ENCODE results near the gene LSG1. TPM values are rescaled to one million over a fixed set of nuclear protein-coding genes. Genes with fewer than 3 reads are reported as not detected.
A peak's percentile ranks its signal among the peaks of the same experiment; 100 is the strongest.

Gene LSG1
- total and polyA plus RNA-seq, 9 of the 15 experiments (the other 6 are each of a cell fraction or from before 2014, with no cell fraction given), result 14.9 to 73.7 (median 46.7) TPM

- TF ChIP-seq PHF20 (IDR thresholded peaks at IDR 0.05; ENCODE audit: partially characterized antibody) (peak; percentile 27), ZBTB7A (IDR thresholded peaks at IDR 0.05; ENCODE audit: borderline replicate concordance, control insufficient read depth, low read depth, low read length) (peak; percentile 98), NONO (IDR thresholded peaks at IDR 0.05; ENCODE audit: low read depth in 2 of 2, low read length in 1 of 2) (peak in 1 of 2 experiments; percentile 87; a peak in 1 of 4 replicates), IRF1 (CRISPR knock-in tag; IDR thresholded peaks at IDR 0.05; ENCODE audit: borderline replicate concordance) (no peak), EP400 (IDR thresholded peaks at IDR 0.05) (peak; percentile 44; the same call in 1 of the 2 replicates), NEUROD1 (IDR thresholded peaks at IDR 0.05; ENCODE audit: borderline replicate concordance, low read depth, low read length, partially characterized antibody) (peak; percentile 31), ZNF398 (CRISPR knock-in tag; IDR thresholded peaks at IDR 0.05) (no peak), GABPB1 (CRISPR knock-in tag; IDR thresholded peaks at IDR 0.05) (peak; percentile 68; the same call in 1 of the 2 replicates), ATF7 (IDR thresholded peaks at IDR 0.05) (peak; percentile 71), ZNF584 (CRISPR knock-in tag; IDR thresholded peaks at IDR 0.05; ENCODE audit: low read depth) (no peak), HMG20B (CRISPR knock-in tag; IDR thresholded peaks at IDR 0.05) (no peak), POLR2G (IDR thresholded peaks at IDR 0.05; ENCODE audit: low read depth, low read length) (peak; percentile 86), GABPA (tag; conservative IDR thresholded peaks at IDR 0.05; ENCODE audit: low read depth) (peak; percentile 87), FIP1L1 (IDR thresholded peaks at IDR 0.05; ENCODE audit: low read depth, low read length, poor library complexity, severe bottlenecking) (peak; percentile 55)
- TF ChIP-seq, protein P1, sequence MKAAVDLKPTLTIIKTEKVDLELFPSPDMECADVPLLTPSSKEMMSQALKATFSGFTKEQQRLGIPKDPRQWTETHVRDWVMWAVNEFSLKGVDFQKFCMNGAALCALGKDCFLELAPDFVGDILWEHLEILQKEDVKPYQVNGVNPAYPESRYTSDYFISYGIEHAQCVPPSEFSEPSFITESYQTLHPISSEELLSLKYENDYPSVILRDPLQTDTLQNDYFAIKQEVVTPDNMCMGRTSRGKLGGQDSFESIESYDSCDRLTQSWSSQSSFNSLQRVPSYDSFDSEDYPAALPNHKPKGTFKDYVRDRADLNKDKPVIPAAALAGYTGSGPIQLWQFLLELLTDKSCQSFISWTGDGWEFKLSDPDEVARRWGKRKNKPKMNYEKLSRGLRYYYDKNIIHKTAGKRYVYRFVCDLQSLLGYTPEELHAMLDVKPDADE (conservative IDR thresholded peaks at IDR 0.05; ENCODE audit: control insufficient read depth, low read depth, low read length), result peak; percentile 53
- TF ChIP-seq, protein P2, sequence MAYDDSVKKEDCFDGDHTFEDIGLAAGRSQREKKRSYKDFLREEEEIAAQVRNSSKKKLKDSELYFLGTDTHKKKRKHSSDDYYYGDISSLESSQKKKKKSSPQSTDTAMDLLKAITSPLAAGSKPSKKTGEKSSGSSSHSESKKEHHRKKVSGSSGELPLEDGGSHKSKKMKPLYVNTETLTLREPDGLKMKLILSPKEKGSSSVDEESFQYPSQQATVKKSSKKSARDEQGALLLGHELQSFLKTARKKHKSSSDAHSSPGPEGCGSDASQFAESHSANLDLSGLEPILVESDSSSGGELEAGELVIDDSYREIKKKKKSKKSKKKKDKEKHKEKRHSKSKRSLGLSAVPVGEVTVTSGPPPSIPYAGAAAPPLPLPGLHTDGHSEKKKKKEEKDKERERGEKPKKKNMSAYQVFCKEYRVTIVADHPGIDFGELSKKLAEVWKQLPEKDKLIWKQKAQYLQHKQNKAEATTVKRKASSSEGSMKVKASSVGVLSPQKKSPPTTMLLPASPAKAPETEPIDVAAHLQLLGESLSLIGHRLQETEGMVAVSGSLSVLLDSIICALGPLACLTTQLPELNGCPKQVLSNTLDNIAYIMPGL (CRISPR knock-in tag; IDR thresholded peaks at IDR 0.05), result 0 out of 2 replicates have a peak, but pooled peaks have one; percentile 70
- TF ChIP-seq, protein P3, sequence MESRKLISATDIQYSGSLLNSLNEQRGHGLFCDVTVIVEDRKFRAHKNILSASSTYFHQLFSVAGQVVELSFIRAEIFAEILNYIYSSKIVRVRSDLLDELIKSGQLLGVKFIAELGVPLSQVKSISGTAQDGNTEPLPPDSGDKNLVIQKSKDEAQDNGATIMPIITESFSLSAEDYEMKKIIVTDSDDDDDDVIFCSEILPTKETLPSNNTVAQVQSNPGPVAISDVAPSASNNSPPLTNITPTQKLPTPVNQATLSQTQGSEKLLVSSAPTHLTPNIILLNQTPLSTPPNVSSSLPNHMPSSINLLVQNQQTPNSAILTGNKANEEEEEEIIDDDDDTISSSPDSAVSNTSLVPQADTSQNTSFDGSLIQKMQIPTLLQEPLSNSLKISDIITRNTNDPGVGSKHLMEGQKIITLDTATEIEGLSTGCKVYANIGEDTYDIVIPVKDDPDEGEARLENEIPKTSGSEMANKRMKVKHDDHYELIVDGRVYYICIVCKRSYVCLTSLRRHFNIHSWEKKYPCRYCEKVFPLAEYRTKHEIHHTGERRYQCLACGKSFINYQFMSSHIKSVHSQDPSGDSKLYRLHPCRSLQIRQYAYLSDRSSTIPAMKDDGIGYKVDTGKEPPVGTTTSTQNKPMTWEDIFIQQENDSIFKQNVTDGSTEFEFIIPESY (CRISPR knock-in tag; IDR thresholded peaks at IDR 0.05), result peak; percentile 45; the same call in 1 of the 2 replicates
These were observed 38.5 kb downstream of the LSG1 start, which contains the start of gene TMEM44 (continued) for GRCh38 chr3:194633349-194634004.

Measured in K562 (cell line).